ENCODE results near the gene FOXC2.

FOXC2 gene

DNA sequence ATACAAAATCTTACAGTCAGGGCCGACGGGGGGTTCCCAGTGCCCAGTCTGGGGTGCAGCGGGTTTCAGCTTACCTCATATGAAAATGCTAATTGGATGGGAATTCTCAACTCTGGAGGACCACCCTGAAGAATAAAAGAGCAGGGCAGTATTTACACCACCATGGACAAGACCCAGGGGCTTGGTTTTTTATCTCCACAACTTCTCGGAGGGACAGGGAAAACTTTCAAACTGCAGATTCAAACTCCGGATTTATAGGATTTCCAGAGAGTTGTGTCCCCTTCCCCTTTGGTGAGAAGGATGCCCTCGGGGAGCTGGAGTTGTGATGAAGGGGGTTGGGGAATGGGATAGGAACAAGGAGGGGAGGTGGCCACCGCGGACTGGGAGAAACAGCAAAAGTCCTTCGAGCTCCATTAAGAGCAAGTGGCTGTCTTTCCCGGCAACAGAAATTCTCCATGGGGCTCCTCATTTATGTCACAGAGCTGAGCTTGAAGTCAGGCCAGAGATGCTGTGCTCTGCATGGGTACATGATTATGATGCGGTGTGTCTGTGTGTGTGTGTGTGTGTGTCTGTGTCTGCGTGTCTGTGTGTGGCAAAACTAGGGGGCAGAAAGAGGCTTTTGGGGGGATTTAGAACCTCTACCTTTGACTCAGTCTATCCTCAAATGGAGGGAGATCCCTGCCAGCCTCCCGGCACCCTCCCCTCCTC lies 27.4 kb downstream of the FOXC2 start:
- no peak for DNase-seq

DNA sequence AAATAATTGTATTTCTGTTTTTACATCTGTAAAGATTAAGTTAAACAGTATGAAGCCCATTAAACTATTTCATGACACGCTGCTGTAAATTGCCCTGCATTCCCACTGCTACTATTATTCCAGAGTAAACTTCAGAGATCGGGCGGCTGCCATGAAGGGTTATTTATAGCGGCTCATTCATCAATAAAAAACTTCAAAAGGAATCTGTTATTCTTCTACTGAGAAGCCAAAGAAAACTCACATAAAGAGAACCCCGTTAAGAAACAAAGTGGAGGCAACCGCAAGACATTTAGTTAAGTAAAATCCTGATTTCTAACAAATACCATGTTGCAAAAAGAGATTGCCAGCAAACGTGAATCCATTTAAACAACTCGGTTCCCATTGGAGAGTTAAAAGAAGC lies 28.1 kb downstream of the FOXC2 start:
- DNase-seq, result no peak

DNA sequence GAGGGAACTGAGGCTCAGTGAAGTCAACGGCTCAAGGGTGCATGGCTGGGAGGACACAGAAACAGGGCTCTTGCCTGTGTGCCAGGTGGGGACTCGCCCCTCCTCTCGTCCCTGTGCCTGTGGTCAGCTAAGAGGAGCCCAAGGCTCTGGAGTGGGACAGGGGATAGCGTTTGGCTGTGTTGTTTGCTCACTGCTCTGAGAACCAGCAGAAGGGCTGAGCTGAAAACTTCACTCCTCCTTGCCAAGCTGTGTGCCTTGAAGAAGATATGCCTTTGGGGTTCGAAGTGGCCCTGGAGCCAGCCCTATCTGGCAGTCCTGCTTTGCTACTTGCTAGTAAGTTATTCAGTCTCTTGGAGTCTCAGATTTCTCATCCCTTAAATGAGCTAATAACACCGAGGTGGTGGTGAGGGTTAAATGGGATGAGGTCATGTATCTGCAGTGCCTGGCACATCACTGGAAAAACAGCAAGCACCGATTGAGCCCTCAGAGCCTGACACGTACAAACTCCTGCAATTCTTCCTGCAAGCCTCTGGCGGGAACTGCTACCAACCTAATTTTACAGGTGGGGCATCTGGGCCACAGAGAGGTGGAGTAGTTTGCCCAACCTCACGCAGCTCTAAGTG lies 29.5 kb downstream of the FOXC2 start:
- no peak for DNase-seq

DNA sequence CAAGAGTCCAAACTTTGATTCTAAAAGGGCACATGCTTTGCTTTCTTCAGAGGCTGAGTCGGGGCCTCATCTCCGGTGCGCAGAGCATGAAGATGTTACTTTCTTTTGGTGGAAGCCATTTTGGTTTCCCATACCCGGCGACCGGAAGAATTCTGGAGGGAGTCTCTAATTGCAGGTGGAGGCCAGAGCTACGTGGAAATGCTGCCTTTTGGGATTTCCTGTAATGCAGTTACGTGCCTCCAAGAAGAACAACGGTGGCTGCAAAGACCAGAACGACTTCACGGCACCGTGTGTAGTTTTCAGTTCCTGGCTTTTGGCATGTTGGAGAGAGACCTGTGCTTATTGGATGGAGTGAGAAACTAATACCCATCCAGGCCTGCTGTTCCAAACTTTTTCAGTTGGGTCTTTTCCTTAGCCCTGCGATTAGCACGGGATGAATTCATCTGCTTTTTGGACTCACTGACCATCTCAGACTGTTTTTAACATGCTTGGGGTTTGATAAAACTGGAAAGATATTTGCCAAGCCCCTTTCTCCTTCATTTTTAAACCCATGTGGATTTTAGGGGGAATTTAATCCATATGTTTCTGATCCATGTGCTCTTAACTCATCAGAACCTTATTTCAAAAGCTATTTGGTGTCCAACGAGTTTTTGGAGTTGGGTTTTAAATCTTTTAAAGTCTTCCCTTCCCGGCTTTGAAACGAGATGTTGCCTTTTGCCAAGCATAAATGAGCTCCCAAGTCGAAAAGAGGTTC lies 30.7 kb downstream of the FOXC2 start:
- DNase-seq, result no peak

DNA sequence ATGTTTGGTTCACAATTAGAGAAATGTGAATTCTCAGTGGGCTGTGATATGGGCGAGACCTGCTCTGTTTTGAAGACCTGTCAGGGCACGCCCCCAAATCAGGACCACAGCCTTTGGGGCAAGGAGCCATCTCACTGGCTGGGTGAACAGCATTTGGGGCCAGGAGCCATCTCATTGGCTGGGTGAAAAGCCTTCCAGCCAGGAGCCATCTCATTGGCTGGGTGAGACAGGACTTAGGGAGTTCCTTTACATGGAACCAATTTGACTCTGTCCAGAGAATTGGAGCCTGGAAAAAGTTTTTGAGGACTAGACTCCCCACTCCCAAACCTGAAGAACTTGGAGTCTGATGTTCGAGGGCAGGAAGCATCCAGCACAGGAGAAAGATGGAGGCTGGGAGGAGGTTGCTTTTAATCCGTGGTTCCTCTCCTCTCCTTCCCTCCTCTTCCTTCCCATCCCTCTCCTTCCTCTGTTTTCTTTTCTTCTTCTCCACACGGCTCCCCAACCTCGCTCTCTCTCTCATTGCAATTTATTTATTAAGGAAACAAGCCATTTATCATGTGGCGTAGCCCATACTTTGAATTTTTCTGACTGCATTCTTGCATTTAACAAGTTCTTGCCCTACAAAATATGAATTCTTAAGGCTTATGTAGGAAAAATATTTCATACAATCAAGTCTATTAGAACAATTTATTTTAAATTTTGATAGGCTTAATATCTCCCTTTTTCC lies 31.4 kb downstream of the FOXC2 start:
- DNase-seq, result no peak

DNA sequence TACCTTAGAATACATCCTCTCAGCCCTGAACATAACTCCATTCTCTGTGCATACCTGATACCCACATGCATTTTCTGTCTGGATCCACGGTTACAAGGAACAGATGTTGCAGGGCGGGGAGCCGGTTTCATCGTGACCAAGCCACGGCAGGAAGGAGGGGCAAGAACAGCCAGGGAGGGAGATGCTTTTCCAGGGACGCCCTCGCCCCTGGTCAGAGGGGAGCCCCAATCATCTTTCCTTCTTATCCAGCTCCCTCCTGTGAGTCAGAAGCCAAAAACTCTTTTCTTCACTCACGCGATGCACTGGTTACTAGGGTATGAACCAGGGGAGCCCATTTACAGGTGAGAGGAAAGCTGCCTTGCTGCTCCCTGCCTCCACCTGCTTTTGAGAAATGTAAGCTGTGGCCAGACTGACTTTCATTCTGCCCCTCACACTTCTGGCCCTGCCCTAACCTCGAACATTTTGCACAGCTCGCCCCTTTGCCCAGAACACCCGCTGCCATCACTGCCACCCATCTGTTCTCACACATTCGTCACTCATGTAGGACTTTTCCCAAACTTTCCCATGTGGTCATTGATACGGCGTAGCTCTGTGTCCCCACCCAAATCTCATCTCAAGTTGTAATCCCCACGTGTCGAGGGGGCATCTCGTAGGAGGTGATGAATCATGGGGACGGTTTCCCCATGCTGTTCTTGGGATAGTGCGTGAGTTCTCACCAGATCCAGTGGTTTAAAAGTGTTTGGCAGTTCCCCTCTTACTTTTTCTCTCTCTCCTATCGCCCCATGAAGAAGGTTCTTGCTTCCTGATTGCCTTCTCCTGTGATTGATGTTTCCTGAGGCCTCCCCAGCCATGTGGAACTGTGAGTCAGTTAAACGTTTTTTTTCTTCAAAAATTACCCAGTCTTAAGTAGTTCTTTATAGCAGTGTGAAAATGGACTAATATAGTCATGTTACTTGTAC lies 32.3 kb downstream of the FOXC2 start:
- DNase-seq, result no peak

DNA sequence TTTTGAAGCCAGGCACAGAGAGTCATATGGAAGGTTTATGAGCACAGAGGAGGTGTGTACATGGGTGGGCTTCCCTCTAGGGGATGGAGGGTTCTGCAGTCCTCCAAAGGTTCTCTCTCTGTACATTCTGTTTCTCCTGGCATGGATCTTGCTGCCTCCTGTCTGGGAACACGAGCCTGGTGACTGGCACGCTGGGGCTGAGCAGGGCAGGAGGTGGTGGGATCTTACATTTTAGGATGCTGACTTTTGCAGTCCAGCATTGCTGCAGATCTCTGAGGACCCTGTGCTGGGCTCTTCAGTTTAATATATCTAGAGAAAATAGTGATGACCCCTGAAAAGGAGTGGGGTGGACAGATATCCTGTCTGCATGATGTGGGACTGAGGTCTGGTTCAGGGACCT lies 34.7 kb downstream of the FOXC2 start:
- DNase-seq, result no peak

DNA sequence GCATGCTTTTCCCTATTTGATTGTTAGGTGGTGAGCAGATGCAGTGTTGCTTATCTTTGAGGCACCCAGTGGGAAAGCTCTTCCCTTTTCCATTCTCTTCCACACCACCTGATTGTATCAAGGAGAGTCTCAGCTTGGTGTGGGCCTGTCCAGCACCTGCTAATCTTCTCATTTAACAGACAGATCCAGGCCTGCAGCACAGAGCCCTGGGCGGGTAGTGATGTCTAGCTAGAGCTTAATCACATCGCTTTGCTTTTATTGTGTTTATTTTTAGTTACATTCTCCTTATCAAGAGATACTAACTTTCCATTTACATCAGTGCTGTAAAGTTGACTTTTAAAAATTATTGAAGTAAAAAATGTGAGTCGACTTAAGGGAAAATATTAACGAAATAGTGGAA lies 35.9 kb downstream of the FOXC2 start:
- no peak for DNase-seq

DNA sequence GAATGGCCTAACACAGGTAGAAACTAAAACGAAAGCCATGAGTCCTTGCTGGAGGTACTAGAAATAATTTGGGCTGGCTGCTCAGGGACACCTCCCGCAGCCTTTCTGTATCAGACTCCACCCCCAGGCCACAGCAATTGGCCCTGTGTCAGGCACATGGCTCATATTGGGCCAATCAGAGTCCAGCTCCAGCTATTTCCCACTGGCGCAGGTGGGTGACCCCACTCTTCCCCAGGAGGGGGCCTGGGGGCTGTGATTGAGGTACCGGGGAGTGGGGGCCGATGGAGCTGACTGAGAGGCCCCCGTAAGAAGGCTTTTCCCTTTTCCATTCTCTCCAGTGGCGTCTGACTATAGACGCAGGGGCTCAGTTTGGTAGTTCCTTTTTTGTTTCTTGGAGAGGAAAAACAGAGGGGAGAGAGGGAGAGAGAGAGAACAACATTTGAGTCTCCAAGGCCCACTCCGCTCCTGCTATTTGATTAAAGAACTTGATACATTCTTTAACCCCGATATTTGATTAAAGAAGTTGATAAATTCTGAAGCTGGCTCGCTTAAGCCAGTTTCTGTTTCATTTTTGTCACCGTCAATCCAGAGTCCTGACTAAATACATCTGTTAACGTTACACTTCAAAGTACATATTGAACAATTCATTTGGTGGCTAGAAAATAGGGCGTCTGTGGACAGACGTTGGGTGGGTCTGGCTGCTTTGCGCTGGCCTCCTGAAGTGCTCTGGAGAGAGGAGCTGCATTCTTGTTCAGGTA lies 38.0 kb downstream of the FOXC2 start:
- DNase-seq, result no peak

DNA sequence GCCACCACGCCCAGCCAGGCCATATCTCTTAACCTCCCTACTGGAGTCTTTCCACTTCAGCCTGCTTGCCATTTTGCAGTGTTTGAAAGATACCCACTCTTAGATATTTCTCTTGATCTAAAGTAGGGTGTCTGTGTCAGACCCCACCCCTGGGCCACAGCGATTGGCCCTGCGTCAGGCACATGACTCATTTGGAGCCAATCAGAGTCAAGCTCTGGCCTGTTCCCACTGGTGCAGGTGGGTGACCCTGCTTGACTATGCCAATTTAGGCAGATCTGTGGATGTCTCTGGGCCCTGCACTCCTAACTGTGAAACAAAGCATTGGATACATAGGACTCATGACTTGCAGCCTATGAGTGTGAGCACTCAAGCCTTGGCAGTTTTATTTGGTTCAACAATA lies 39.3 kb downstream of the FOXC2 start:
- DNase-seq, result no peak

DNA sequence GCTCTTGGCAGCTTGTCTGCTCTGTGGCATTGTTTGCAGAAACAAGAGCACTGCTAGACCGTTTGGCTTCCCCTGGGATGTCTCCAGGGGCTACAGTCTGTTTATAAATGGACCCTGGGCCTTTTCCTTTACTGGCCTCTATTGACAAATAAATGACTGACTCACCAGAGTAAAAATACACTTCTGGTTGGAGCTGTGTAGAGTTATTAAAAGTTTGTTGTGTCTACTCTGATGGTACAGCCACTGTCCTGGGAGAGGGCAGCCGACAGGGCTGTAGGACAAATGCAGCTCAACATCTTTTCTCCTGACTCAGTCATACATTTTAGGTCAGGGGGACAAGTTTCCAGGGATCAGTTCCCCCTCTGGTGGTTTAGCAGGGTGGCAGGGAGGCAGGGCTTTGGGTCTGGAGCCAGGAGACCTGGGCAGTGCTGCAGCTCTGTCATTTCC lies 41.7 kb downstream of the FOXC2 start:
- no peak for DNase-seq

DNA sequence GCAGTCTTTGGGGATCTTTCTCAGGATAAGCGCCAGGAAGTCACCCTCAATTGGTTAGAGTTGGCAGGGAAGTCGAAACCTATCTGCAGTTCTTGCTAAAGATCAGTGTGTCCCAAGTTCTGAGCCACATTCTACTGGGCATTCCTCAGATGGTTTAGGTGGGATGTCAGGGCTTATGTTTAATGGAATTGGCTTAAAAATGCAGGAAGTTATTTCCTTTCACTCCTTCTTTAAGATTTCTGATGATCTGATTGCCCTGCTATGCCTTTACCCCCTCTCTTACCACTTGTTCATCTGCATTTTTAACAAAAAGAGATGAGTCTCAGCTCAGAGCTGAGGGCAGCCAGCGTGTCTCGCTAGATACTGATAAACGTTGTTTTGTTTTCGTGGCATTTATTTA lies 42.5 kb downstream of the FOXC2 start:
- no peak for DNase-seq

DNA sequence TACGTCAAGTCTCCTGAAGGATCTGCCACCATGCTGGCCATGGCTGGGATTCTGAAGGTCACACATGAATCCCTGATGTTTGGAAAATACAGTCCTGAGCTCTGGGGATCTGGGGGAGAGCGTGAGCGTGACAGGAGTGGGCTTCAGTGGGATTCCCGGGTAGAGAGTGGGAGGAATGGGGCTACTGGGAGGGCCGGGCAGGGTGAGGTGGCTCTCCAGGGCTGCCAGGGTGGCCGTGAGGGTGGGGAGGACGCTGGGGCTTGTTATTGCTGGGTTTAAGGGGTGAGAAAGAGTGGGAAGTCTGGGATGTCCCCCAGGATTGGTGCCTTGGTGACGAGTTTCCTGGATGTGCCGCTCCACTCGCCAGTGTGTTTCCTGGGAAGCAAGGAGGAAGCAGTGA lies 43.0 kb downstream of the FOXC2 start:
- no peak for DNase-seq

DNA sequence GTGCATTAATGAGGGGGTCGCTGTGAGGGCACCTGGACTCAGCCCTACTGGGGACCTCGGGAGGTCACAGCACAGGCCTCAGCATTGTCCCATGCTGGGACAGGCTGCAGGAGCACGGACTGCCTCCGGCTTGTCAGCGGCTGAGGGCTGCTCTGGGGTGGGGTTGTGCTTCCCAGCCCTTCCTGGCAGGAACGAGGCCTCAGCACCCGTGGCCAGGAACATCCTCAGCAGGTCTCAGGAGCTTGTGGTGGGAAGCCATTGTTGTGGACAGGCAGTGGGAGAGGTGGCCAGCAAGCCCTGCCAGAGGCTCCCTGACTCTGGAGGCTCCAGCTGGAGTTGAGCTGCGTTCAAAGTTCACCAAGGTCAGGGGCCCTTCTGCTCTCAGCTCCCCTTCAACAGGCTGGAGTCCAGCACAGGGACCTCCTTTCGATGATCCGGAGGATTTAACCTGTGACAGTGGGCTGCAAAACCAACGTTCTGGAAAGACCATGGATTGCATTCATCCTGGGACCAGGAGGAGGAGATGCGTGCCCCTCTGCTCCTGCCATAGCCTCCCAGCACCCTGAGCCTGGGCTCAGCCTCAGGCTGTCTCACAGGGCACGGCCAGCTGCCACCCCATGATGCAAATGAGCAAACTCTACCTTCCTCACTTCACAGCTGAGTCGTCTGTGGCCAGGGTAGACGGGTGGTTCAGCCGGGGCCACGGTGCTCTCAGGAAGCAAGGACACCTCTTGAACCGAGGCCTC lies 44.3 kb downstream of the FOXC2 start:
- no peak for DNase-seq

DNA sequence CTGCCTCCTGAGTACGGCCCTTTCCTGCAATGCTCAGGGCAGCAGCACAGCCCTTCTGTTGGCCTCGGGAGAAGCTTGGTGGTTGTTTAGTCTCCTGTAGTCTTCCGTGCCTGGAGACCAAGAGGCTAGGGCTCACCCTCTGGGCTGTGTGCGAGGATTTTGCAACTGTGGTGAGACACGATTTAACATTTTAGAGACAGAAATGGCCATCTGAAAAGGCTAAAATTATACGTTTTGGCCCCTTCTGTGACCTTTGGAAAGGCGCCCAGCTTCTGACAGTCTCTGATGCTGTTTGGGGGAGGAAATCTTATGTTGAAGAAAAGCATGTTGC lies 44.9 kb downstream of the FOXC2 start:
- DNase-seq, result no peak

DNA sequence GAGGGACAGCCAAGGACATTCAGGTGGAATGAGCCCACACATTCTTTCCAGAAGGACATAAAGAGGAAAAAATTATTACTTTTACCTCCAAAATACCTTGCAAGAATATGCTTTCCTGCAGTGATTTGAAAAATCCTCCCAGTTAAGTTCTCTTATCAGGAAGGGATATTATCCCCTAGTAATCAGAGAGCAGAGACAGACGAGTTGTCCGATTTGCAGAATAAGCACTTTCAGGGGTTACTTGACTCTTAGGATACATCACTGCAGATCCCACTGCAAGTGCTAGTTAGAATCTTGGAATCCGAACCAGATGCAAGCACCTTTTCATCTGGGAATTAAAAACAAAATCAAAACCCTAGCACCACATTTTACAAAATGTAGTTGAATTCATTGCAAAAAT lies 45.3 kb downstream of the FOXC2 start:
- DNase-seq, result no peak

DNA sequence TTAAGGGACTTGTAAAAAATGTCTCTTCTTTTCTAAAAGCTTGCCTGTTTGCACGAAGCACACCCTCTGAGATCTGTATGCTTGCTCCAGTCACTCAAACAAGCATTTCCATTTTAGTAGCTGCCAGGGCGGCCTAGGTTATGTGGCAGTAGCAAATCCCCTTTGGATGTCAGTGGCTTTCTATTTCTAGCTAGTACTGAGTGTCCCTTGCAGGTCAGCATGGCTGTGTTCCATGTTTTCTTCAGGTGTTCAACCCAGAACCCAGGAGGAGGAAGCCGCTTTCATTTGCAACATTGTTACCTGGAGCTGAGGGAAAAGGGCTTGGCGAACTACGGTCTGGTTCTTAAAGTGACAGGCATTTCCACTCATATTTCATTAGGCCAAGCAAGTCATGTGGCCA lies 48.1 kb downstream of the FOXC2 start:
- no peak for DNase-seq

DNA sequence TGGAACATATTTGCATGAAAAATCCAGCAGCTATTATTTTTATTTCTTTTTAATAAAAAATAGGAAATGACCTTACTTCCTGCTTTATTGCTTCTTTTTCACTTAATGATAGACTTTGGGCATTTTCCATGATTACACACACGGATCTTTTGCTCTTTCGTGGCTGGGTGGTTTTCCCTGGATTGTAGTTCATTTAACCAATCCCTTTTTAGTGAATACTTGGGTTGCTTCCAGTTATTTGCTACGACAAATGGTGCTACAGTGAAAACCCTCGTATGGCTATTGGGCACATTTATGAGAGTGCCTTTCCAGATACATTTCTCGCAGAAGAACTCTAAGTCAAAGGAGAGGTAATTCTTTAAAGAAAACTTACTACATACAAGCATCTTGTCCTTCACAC lies 50.3 kb downstream of the FOXC2 start:
- DNase-seq, result no peak

DNA sequence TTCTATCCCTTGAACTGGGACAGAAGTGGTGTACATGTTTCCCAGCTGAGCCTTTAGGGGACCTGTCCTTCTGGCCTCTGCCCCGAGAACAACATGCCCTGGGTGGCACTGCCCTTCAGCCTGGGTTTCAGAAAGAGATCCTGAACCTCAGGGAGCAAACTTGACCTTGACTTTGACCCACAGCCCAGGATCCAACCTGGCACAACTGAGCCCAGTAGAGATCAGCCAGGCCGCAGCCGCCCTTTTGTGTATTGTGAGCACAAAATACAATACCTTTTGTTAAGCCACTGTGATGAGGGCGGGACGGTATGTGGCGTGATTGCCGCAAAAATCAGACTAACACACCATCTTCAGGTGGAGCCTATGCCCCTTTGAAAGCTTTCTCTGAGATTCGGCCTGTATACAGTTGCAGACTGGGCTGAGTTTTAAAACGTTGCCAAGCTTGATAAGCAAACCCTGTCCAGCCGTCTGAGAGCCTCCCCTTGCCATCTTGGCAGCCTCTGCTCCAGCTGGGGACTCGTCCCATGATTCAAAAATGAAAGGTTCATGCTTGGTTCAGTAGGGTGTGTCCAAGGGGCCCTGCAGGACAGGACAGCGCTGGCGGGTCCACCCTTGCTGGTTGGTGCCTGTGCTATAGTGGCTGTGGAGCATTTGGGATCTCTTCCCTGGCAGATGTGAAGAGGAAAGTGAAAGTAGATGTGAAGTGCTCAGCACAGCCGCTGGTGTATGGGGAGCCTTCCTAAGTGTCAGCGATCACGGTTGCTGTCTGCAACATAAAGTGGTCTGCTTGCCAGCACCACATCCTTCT lies 52.0 kb downstream of the FOXC2 start:
- no peak for DNase-seq

All from NCI-H446 treated with DMSO at 0.1 percent for 48 hours (cell line).